HCT116 (cell line): Measurements from ENCODE around the gene MAP2K6. TPM values are rescaled to one million over a fixed set of nuclear protein-coding genes. Genes with fewer than 3 reads are reported as not detected.

ENCODE experiments used
- ATAC-seq: fragments of 200-7000 bp; cut with Tn5 transposase; 2 replicates; pipeline ENCODE4 v1.9.1; 2020; ENCODE audit warnings: mild to moderate bottlenecking, moderate library complexity
- BruUV-seq: library from RNA; stranded (reverse); fragments of 400-500 nt; replicated peaks from 2 replicates; lab custom pipeline; 2021; lab: Mats Ljungman, UMichigan
- CTCF ChIA-PET: fragments of 300-600 bp; sonication (Branson Sonifier 250); formaldehyde crosslinking; loops from one replicate; lab custom pipeline; 2021; ENCODE audit warnings: antibody characterized with exemption; lab: Charles Lee
- POLR2A ChIA-PET: fragments of 300-600, 350-600 bp; sonication (Branson Sonifier 250); formaldehyde crosslinking; loops from one replicate; lab custom pipeline; 2021; ENCODE audit warnings: antibody characterized with exemption; lab: Charles Lee
- RAD21 ChIA-PET, 2 experiments: fragments of 300-600 bp; sonication (Branson Sonifier 250); formaldehyde crosslinking; loops; one replicate each; lab custom pipeline; 2023; ENCODE audit warnings: low total read pairs in 2 of 2; ENCODE audit not compliant: uncharacterized antibody in 2 of 2, unreplicated experiment in 2 of 2, low non-redundant PET in 1 of 2; lab: Charles Lee
- DNase-seq: peaks from one replicate; pipeline ENCODE4 v3.0.0-alpha.2; 2010; ENCODE audit warnings: low read depth, low spot score
- H2AFZ ChIP-seq: fragments of 200-600 bp; shearing (Covaris generic), sonication (generic); 2 replicates; pipeline ENCODE4 v1.6.1; 2017; ENCODE audit warnings: low read depth, mixed run types, mixed read lengths, antibody characterized with exemption, low read length; ENCODE audit not compliant: poor library complexity, severe bottlenecking
- H3K27ac ChIP-seq: 2 replicates; pipeline ENCODE4 v1.5.1; 2012; ENCODE audit warnings: low read depth, low read length
- H3K27me3 ChIP-seq: fragments of 200-600 bp; sonication (generic); 2 replicates; pipeline ENCODE4 v1.6.1; 2016; ENCODE audit warnings: mixed run types, low read length, mixed read lengths; ENCODE audit not compliant: insufficient read depth
- H3K36me3 ChIP-seq, 2 experiments: fragments of 200-500 bp in 1 of 2; fragments of 200-600 bp in 1 of 2; sonication (Bioruptor generic) in 1 of 2; sonication (generic) in 1 of 2; 2 replicates each; pipeline versions ENCODE4 v1.5.1 to v1.6.1; 2014 to 2016; ENCODE audit warnings: low read length in 2 of 2, inconsistent platforms in 1 of 2, mixed read lengths in 1 of 2, mixed run types in 1 of 2; ENCODE audit not compliant: insufficient read depth in 2 of 2, control insufficient read depth in 1 of 2
- H3K4me1 ChIP-seq, 2 experiments: fragments of 200-600 bp in 1 of 2; sonication (generic) in 1 of 2; 2 replicates each; pipeline versions ENCODE4 v1.5.1 to v1.6.1; 2012 to 2017; ENCODE audit warnings: low read length in 2 of 2, inconsistent platforms in 1 of 2, mild to moderate bottlenecking in 1 of 2, mixed read lengths in 1 of 2, mixed run types in 1 of 2, moderate library complexity in 1 of 2; ENCODE audit not compliant: insufficient read depth in 2 of 2, control insufficient read depth in 1 of 2
- H3K4me2 ChIP-seq: fragments of 200-600 bp; sonication (generic); 2 replicates; pipeline ENCODE4 v1.6.1; 2017; ENCODE audit warnings: mixed run types, low read length, mixed read lengths
- H3K4me3 ChIP-seq, 2 experiments: fragments of 200-600 bp in 1 of 2; sonication (generic) in 1 of 2; replicated peaks in 1 of 2; 2 replicates each; pipeline ENCODE4 v1.5.1; 2011 to 2016; ENCODE audit warnings: low read length in 2 of 2, control low read depth in 1 of 2, low read depth in 1 of 2, mild to moderate bottlenecking in 1 of 2, mixed read lengths in 1 of 2, mixed run types in 1 of 2
- H3K79me2 ChIP-seq: fragments of 200-600 bp; sonication (generic); 2 replicates; pipeline ENCODE4 v1.6.1; 2017; ENCODE audit warnings: mild to moderate bottlenecking, mixed run types, low read length, moderate library complexity, mixed read lengths; ENCODE audit not compliant: insufficient read depth
- H3K9ac ChIP-seq: fragments of 200-600 bp; sonication (generic); 2 replicates; pipeline ENCODE4 v1.6.1; 2016; ENCODE audit warnings: low read length, mixed read lengths
- H3K9me2 ChIP-seq: fragments of 200-600 bp; sonication (generic), shearing (Covaris generic); 2 replicates; pipeline ENCODE4 v1.6.1; 2017; ENCODE audit warnings: mixed run types, mild to moderate bottlenecking, moderate library complexity; ENCODE audit not compliant: insufficient read depth
- H3K9me3 ChIP-seq, 2 experiments: fragments of 200-500 bp in 1 of 2; fragments of 200-600 bp in 1 of 2; sonication (Bioruptor generic) in 1 of 2; sonication (generic) in 1 of 2; 2 replicates each; pipeline ENCODE4 v1.6.1; 2014 to 2017; ENCODE audit warnings: low read length in 2 of 2, mixed read lengths in 2 of 2, inconsistent platforms in 1 of 2, low read depth in 1 of 2, mild to moderate bottlenecking in 1 of 2, mixed run types in 1 of 2, moderate library complexity in 1 of 2; ENCODE audit not compliant: control insufficient read depth in 1 of 2, insufficient read depth in 1 of 2
- H4K20me1 ChIP-seq: fragments of 200-600 bp; sonication (generic), shearing (Covaris generic); 2 replicates; pipeline ENCODE4 v1.6.1; 2017; ENCODE audit warnings: mixed run types, mild to moderate bottlenecking, moderate library complexity; ENCODE audit not compliant: insufficient read depth
- ATF3 ChIP-seq: IDR thresholded peaks from 2 replicates; pipeline ENCODE4 v1.6.1; 2012
- CTCF ChIP-seq, 3 experiments: fragments of 200-600 bp in 1 of 3; sonication (generic) in 1 of 3; IDR thresholded peaks in 2 of 3; conservative IDR thresholded peaks in 1 of 3; 2 replicates each; pipeline ENCODE4 v1.5.1; 2012 to 2017; ENCODE audit warnings: low read depth in 2 of 3, low read length in 2 of 3, antibody characterized with exemption in 1 of 3, borderline replicate concordance in 1 of 3, control low read depth in 1 of 3, mild to moderate bottlenecking in 1 of 3, mixed read lengths in 1 of 3, mixed run types in 1 of 3, moderate library complexity in 1 of 3; ENCODE audit not compliant: insufficient read depth in 1 of 3
- EGR1 ChIP-seq: IDR thresholded peaks from 2 replicates; pipeline ENCODE4 v1.6.1; 2012; ENCODE audit warnings: low read depth
- EZH2 ChIP-seq: fragments of 200-600 bp; sonication (generic); IDR thresholded peaks from 2 replicates; pipeline ENCODE4 v1.6.1; 2017; ENCODE audit warnings: antibody characterized with exemption, mixed run types
- EZH2phosphoT487 ChIP-seq: fragments of 200-600 bp; IDR thresholded peaks from 2 replicates; pipeline ENCODE4 v1.6.1; 2018; ENCODE audit warnings: antibody characterized with exemption, borderline replicate concordance
- FOSL1 ChIP-seq: IDR thresholded peaks from 2 replicates; pipeline ENCODE4 v1.6.1; 2012; ENCODE audit warnings: low read depth
- POLR2A ChIP-seq: IDR thresholded peaks from 2 replicates; pipeline ENCODE4 v1.7.0; 2011; ENCODE audit warnings: borderline replicate concordance; ENCODE audit not compliant: insufficient read depth, insufficient read length; ENCODE audit errors: extremely low read depth
- POLR2AphosphoS5 ChIP-seq: IDR thresholded peaks from 2 replicates; pipeline ENCODE4 v1.6.1; 2011; ENCODE audit warnings: mild to moderate bottlenecking, low read depth, low read length, moderate library complexity
- RAD21 ChIP-seq: IDR thresholded peaks from 2 replicates; pipeline ENCODE4 v1.6.1; 2012; ENCODE audit warnings: low read depth, mild to moderate bottlenecking
- REST ChIP-seq: IDR thresholded peaks from 2 replicates; pipeline ENCODE4 v1.6.1; 2012; ENCODE audit warnings: low read depth
- SIN3A ChIP-seq: IDR thresholded peaks from 2 replicates; pipeline ENCODE4 v1.6.1; 2012; ENCODE audit warnings: low read depth
- SP1 ChIP-seq: IDR thresholded peaks from 2 replicates; pipeline ENCODE4 v1.6.1; 2012; ENCODE audit warnings: low read depth
- YY1 ChIP-seq: IDR thresholded peaks from 2 replicates; pipeline ENCODE4 v1.6.1; 2011; ENCODE audit warnings: low read length, low read depth, moderate library complexity, mild to moderate bottlenecking; ENCODE audit not compliant: insufficient replicate concordance; ENCODE audit errors: extremely low read depth
- ZNF274 ChIP-seq: fragments of 200-500 bp; sonication (Bioruptor generic); IDR thresholded peaks from 2 replicates; pipeline ENCODE4 v1.6.1; 2014; ENCODE audit warnings: mild to moderate bottlenecking, low read depth, low read length, inconsistent platforms
- intact Hi-C: fragments of 100-400 bp; cut with micrococcal nuclease; formaldehyde crosslinking; loops from 2 replicates; pipeline ENCODE4 v1.10.0; 2022
- total RNA-seq: library from RNA; stranded (reverse); gene quantifications from one replicate; pipeline ENCODE4 v1.2.1, GENCODE V29; 2021; ENCODE audit not compliant: unreplicated experiment

Gene MAP2K6
- total RNA-seq, 1 experiment from 2014 or later, result 0.22 TPM

GRCh38 chr17:69437475-69437874, 23.0 kb downstream of the MAP2K6 start (continued):
- no peak for TF ChIP-seq YY1

- H2AFZ ChIP-seq, result no peak overlapping the region
- H4K20me1 ChIP-seq, result no peaks in the 10 kb centered on the region
- no peak overlapping the region for H3K9ac ChIP-seq
- ATAC-seq (no peak), DNase-seq (no peak)
- no peaks in the 10 kb centered on the region for H3K36me3 ChIP-seq
- CTCF ChIA-PET, result no interaction called here
- RAD21 ChIA-PET, result no interaction called here
- no peaks in the 10 kb centered on the region for H3K27me3 ChIP-seq
- H3K4me1 ChIP-seq, result no peaks in the 10 kb centered on the region
- H3K9me2 ChIP-seq, result no peaks in the 10 kb centered on the region
- H3K9me3 ChIP-seq, result no peaks in the 10 kb centered on the region
- no peak overlapping the region for H3K4me3 ChIP-seq
- POLR2A ChIA-PET, result no interaction called here
- intact Hi-C loops, result no loop called here
- BruUV-seq, result no TSS peak
- H3K4me2 ChIP-seq, result no peak overlapping the region
- H3K27ac ChIP-seq, result no peak overlapping the region
- no peaks in the 10 kb centered on the region for H3K79me2 ChIP-seq
- no peak for TF ChIP-seq POLR2AphosphoS5
- TF ChIP-seq EZH2phosphoT487, result no peak
- TF ChIP-seq YY1, result no peak
These were observed 24.3 kb downstream of the MAP2K6 start for GRCh38 chr17:69438776-69439175.

GRCh38 chr17:69441179-69441578, 26.7 kb downstream of the MAP2K6 start:
- no peaks in the 10 kb centered on the region for H3K36me3 ChIP-seq
- H3K9ac ChIP-seq, result no peak overlapping the region
- H3K27me3 ChIP-seq, result no peaks in the 10 kb centered on the region
- H4K20me1 ChIP-seq, result no peaks in the 10 kb centered on the region
- no peak for ATAC-seq
- H3K4me1 ChIP-seq, result no peaks in the 10 kb centered on the region
- intact Hi-C loops, result no loop called here
- H3K9me3 ChIP-seq, result no peaks in the 10 kb centered on the region
- H3K9me2 ChIP-seq, result no peaks in the 10 kb centered on the region
- CTCF ChIA-PET, result no interaction called here
- POLR2A ChIA-PET, result no interaction called here
- no peak for DNase-seq
- H3K4me2 ChIP-seq, result no peak overlapping the region
- no peak overlapping the region for H2AFZ ChIP-seq
- H3K27ac ChIP-seq, result no peak overlapping the region
- H3K79me2 ChIP-seq, result no peaks in the 10 kb centered on the region
- no TSS peak for BruUV-seq
- RAD21 ChIA-PET, result no interaction called here
- no peak overlapping the region for H3K4me3 ChIP-seq
- TF ChIP-seq FOSL1, result no peak
- no peak for TF ChIP-seq YY1
- no peak for TF ChIP-seq CTCF (IDR thresholded peaks at IDR 0.05 in 2 of 3, conservative IDR thresholded peaks at IDR 0.05 in 1 of 3; ENCODE audit: borderline replicate concordance in 1 of 3, insufficient read depth in 1 of 3, low read depth in 2 of 3, low read length in 2 of 3)
- TF ChIP-seq RAD21, result no peak
- no peak for TF ChIP-seq EZH2
- TF ChIP-seq ZNF274, result no peak
- no peak for TF ChIP-seq SIN3A
- no peak for TF ChIP-seq EGR1
- no peak for TF ChIP-seq EZH2phosphoT487
- TF ChIP-seq POLR2A, result no peak
- TF ChIP-seq ATF3, result no peak
- no peak for TF ChIP-seq REST
- TF ChIP-seq SP1, result no peak
